DND-41 (cell line): ENCODE measurements around the gene EXOC4.
A peak's percentile ranks its signal among the peaks of the same experiment; 100 is the strongest.

Experiments
- EZH2 ChIP-seq: IDR thresholded peaks from 3 replicates; pipeline ENCODE4 v1.6.1; 2012; ENCODE audit warnings: borderline replicate concordance, low read depth, mild to moderate bottlenecking, moderate library complexity, low read length, inconsistent platforms; ENCODE audit not compliant: severe bottlenecking
- TF ChIP-seq, protein P1 (sequence below): IDR thresholded peaks from 2 replicates; pipeline ENCODE4 v1.5.1; 2012; ENCODE audit warnings: borderline replicate concordance, low read length, moderate library complexity, mild to moderate bottlenecking; ENCODE audit not compliant: poor library complexity, severe bottlenecking; ENCODE audit errors: extremely low read depth

DNA sequence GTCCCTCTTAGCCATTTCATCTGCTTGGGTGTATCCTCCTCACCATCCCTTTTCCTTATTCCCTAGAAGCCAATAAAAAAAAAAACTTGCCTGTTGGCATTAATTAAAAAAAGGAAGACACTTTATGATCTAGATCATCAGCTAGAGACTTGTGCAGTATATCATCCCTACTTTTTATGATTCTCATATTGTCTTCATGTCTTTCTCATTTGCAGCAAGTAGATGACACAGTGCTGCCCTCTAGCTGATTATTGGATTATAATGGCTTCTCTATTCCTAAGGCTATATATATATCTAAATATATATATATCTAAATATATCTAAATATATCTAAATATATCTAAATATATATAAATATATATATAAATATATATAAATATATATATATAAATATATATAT is 601.9 kb downstream of the EXOC4 start:
- no peak for TF ChIP-seq EZH2
- TF ChIP-seq, protein P1, sequence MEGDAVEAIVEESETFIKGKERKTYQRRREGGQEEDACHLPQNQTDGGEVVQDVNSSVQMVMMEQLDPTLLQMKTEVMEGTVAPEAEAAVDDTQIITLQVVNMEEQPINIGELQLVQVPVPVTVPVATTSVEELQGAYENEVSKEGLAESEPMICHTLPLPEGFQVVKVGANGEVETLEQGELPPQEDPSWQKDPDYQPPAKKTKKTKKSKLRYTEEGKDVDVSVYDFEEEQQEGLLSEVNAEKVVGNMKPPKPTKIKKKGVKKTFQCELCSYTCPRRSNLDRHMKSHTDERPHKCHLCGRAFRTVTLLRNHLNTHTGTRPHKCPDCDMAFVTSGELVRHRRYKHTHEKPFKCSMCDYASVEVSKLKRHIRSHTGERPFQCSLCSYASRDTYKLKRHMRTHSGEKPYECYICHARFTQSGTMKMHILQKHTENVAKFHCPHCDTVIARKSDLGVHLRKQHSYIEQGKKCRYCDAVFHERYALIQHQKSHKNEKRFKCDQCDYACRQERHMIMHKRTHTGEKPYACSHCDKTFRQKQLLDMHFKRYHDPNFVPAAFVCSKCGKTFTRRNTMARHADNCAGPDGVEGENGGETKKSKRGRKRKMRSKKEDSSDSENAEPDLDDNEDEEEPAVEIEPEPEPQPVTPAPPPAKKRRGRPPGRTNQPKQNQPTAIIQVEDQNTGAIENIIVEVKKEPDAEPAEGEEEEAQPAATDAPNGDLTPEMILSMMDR = peak; percentile 51
